SK-N-SH treated with all-trans-retinoic acid at 6 μM for 48 hours (cell line): ENCODE results near the gene MRPL11.
"Not testable (repeated sequence)": the region's sequence is repeated elsewhere in the genome, so short reads cannot be mapped to it uniquely, and the experiment has no call there.

Experiments used
- ATAC-seq: fragments of 200-7000 bp; cut with Tn5 transposase; 3 replicates; pipeline ENCODE4 v1.9.1; 2020; ENCODE audit warnings: mild to moderate bottlenecking, moderate library complexity
- BACH2 ChIP-seq: fragments of 250-450 bp; sonication (Bioruptor Pico); IDR thresholded peaks from 2 replicates; pipeline ENCODE4 v1.9.0; 2021; ENCODE audit warnings: mild to moderate bottlenecking, borderline replicate concordance
- CREB5 ChIP-seq: fragments of 250-450 bp; sonication (Bioruptor Pico); IDR thresholded peaks from 2 replicates; pipeline ENCODE4 v1.5.1; 2020; ENCODE audit warnings: low read depth, mild to moderate bottlenecking, moderate library complexity
- CSDC2 ChIP-seq: fragments of 250-450 bp; sonication (Bioruptor Pico); IDR thresholded peaks from 2 replicates; pipeline ENCODE4 v1.5.0; 2020; ENCODE audit warnings: mild to moderate bottlenecking, moderate library complexity
- CSRNP3 ChIP-seq: fragments of 250-450 bp; sonication (Bioruptor Pico); IDR thresholded peaks from 2 replicates; pipeline ENCODE4 v1.5.1; 2021; ENCODE audit warnings: mild to moderate bottlenecking, moderate library complexity
- ESRRG ChIP-seq: fragments of 250-450 bp; sonication (Bioruptor Pico); IDR thresholded peaks from 2 replicates; pipeline ENCODE4 v1.6.1; 2021; ENCODE audit warnings: mild to moderate bottlenecking
- GLIS3 ChIP-seq: fragments of 250-450 bp; sonication (Bioruptor Pico); IDR thresholded peaks from 2 replicates; pipeline ENCODE4 v1.5.0; 2020; ENCODE audit warnings: mild to moderate bottlenecking, moderate library complexity
- ISL1 ChIP-seq: fragments of 250-450 bp; sonication (Bioruptor Pico); IDR thresholded peaks from 2 replicates; pipeline ENCODE4 v2.1.2; 2022; ENCODE audit warnings: mild to moderate bottlenecking, moderate library complexity
- OSR1 ChIP-seq: fragments of 250-450 bp; sonication (Bioruptor Pico); IDR thresholded peaks from 2 replicates; pipeline ENCODE4 v1.8.0; 2022; ENCODE audit warnings: moderate library complexity, mild to moderate bottlenecking, inconsistent platforms
- PATZ1 ChIP-seq: fragments of 250-450 bp; sonication (Bioruptor Pico); IDR thresholded peaks from 2 replicates; pipeline ENCODE4 v1.8.0; 2020; ENCODE audit warnings: mild to moderate bottlenecking, moderate library complexity, borderline replicate concordance
- PPARA ChIP-seq: fragments of 250-450 bp; sonication (Bioruptor Pico); IDR thresholded peaks from 2 replicates; pipeline ENCODE4 v1.5.0; 2020; ENCODE audit warnings: mild to moderate bottlenecking, borderline replicate concordance
- RARB ChIP-seq: fragments of 250-450 bp; sonication (Bioruptor Pico); IDR thresholded peaks from 2 replicates; pipeline ENCODE4 v1.8.0; 2021; ENCODE audit warnings: mild to moderate bottlenecking, moderate library complexity
- SNAI2 ChIP-seq: fragments of 250-450 bp; sonication (Bioruptor Pico); IDR thresholded peaks from 2 replicates; pipeline ENCODE4 v1.5.0; 2020; ENCODE audit warnings: mild to moderate bottlenecking, moderate library complexity
- TCF4 ChIP-seq: fragments of 250-450 bp; sonication (Bioruptor Pico); IDR thresholded peaks from 2 replicates; pipeline ENCODE4 v1.8.0; 2021; ENCODE audit warnings: mild to moderate bottlenecking, moderate library complexity, borderline replicate concordance
- TOX ChIP-seq: fragments of 250-450 bp; sonication (Bioruptor Pico); IDR thresholded peaks from 2 replicates; pipeline ENCODE4 v1.8.0; 2021; ENCODE audit warnings: mild to moderate bottlenecking, moderate library complexity, borderline replicate concordance
- ZC3H10 ChIP-seq: fragments of 250-450 bp; sonication (Bioruptor Pico); IDR thresholded peaks from 2 replicates; pipeline ENCODE4 v1.5.1; 2021; ENCODE audit warnings: mild to moderate bottlenecking, moderate library complexity
- ZFP3 ChIP-seq: fragments of 250-450 bp; sonication (Bioruptor Pico); IDR thresholded peaks from 2 replicates; pipeline ENCODE4 v1.5.0; 2020; ENCODE audit warnings: mild to moderate bottlenecking, moderate library complexity
- ZNF565 ChIP-seq: fragments of 450-650 bp; formaldehyde crosslinking; conservative IDR thresholded peaks from 2 replicates; pipeline ENCODE4 v1.5.0; 2020; ENCODE audit warnings: low read depth, mild to moderate bottlenecking, moderate library complexity
- ZNF70 ChIP-seq: fragments of 450-650 bp; formaldehyde crosslinking; IDR thresholded peaks from 2 replicates; pipeline ENCODE4 v1.5.0; 2020; ENCODE audit warnings: mild to moderate bottlenecking, moderate library complexity
- ZNF8 ChIP-seq: fragments of 450-650 bp; formaldehyde crosslinking; IDR thresholded peaks from 2 replicates; pipeline ENCODE4 v1.5.0; 2020; ENCODE audit warnings: mild to moderate bottlenecking, moderate library complexity

The MRPL11 gene

GRCh38 chr11:66464916-66465315, 26.3 kb upstream of the MRPL11 start:
- no peak for TF ChIP-seq ISL1 (CRISPR knock-in tag)
- TF ChIP-seq TCF4 (CRISPR knock-in tag) = no peak
- TF ChIP-seq PPARA (CRISPR knock-in tag) = no peak
- no peak for TF ChIP-seq ZNF565
- no peak for TF ChIP-seq ZNF70
- no peak for TF ChIP-seq ZC3H10 (CRISPR knock-in tag)
- TF ChIP-seq SNAI2 (CRISPR knock-in tag) = no peak
- TF ChIP-seq BACH2 (CRISPR knock-in tag) = no peak
- no peak for TF ChIP-seq CSRNP3 (CRISPR knock-in tag)
- TF ChIP-seq CSDC2 = no peak
- no peak for TF ChIP-seq ESRRG (CRISPR knock-in tag)
- no peak for TF ChIP-seq CREB5 (CRISPR knock-in tag)
- no peak for ATAC-seq

GRCh38 chr11:66464116-66464515, 25.5 kb upstream of the MRPL11 start:
- not testable (repeated sequence) for ATAC-seq

- ATAC-seq = no peak
- no peak for TF ChIP-seq CSRNP3 (CRISPR knock-in tag)
- no peak for TF ChIP-seq CSDC2
- no peak for TF ChIP-seq TOX (CRISPR knock-in tag)
- no peak for TF ChIP-seq ZNF8
- no peak for TF ChIP-seq PATZ1
- no peak for TF ChIP-seq SNAI2 (CRISPR knock-in tag)
- TF ChIP-seq ZNF70 = no peak
- no peak for TF ChIP-seq RARB (CRISPR knock-in tag)
- TF ChIP-seq GLIS3 (CRISPR knock-in tag) = no peak
- no peak for TF ChIP-seq ESRRG (CRISPR knock-in tag)
- no peak for TF ChIP-seq CREB5 (CRISPR knock-in tag)
- no peak for TF ChIP-seq OSR1 (CRISPR knock-in tag)
- TF ChIP-seq ZFP3 = no peak
Measured at GRCh38 chr11:66462911-66463310, 24.3 kb upstream of the MRPL11 start.

GRCh38 chr11:66462010-66462409, 23.4 kb upstream of the MRPL11 start:
- no peak for ATAC-seq
- TF ChIP-seq CREB5 (CRISPR knock-in tag) (no peak), TOX (CRISPR knock-in tag) (no peak), ZNF70 (no peak), ZC3H10 (CRISPR knock-in tag) (no peak), CSDC2 (no peak), SNAI2 (CRISPR knock-in tag) (no peak), BACH2 (CRISPR knock-in tag) (no peak), PATZ1 (no peak)
